GM20000 (cell line): Measurements from ENCODE around the gene PRKAR1B.

ENCODE experiments used
- DNase-seq: peaks from one replicate; pipeline ENCODE4 v3.0.0; 2012; ENCODE audit warnings: low spot score
- TF ChIP-seq, protein P1 (sequence below): IDR thresholded peaks from 2 replicates; pipeline ENCODE4 v1.5.1; 2012; ENCODE audit warnings: mild to moderate bottlenecking, control low read depth; ENCODE audit errors: extremely low read depth, missing control alignments

Gene PRKAR1B

DNA sequence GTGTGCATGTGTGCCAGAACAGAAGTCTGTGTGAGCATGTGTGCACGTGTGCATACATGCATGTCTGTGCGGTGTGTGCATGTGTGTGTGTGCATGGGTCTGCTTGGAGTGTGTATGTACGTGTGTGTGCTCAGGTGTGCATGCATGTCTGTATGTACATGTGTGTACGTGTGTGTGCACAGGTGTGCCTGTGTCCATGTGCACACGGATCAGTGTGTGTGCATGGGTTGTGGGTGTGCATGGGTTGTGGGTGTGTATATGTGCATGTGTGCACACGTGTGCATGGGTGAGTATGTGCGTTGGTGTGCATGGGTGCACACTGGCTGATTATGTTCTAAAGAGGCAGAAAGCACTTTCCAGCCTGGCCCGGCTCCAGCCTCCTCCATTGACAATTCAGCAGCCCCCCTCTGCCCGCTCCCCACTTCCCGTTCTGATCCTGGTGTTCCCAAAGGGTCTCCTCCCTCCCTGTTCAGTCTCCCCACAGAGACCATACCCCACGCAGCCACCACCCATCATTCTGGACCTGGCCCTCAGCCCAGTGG lies 163.4 kb downstream of the PRKAR1B start:
- TF ChIP-seq, protein P1, sequence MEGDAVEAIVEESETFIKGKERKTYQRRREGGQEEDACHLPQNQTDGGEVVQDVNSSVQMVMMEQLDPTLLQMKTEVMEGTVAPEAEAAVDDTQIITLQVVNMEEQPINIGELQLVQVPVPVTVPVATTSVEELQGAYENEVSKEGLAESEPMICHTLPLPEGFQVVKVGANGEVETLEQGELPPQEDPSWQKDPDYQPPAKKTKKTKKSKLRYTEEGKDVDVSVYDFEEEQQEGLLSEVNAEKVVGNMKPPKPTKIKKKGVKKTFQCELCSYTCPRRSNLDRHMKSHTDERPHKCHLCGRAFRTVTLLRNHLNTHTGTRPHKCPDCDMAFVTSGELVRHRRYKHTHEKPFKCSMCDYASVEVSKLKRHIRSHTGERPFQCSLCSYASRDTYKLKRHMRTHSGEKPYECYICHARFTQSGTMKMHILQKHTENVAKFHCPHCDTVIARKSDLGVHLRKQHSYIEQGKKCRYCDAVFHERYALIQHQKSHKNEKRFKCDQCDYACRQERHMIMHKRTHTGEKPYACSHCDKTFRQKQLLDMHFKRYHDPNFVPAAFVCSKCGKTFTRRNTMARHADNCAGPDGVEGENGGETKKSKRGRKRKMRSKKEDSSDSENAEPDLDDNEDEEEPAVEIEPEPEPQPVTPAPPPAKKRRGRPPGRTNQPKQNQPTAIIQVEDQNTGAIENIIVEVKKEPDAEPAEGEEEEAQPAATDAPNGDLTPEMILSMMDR, result no peak
- no peak for DNase-seq

GRCh38 chr7:562789-563628 lies 164.1 kb downstream of the PRKAR1B start:
- no peak for DNase-seq
- TF ChIP-seq, protein P1, result no peak

DNA sequence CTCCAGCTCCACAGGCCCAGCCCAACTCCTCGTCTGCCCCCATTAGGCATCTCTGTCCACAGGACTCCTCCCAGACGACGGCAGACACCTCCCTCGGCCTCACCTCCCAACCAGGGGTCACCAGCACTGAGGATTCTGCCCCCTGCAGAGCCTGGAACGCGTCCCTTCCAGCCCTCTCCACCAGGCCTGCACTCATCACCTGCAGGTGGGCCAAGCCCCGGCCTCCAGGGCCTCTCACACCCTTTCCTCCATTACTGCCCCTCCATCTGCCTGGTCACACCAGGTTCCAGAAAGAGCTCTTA lies 164.8 kb downstream of the PRKAR1B start:
- no peak for DNase-seq
- TF ChIP-seq, protein P1, result no peak

DNA sequence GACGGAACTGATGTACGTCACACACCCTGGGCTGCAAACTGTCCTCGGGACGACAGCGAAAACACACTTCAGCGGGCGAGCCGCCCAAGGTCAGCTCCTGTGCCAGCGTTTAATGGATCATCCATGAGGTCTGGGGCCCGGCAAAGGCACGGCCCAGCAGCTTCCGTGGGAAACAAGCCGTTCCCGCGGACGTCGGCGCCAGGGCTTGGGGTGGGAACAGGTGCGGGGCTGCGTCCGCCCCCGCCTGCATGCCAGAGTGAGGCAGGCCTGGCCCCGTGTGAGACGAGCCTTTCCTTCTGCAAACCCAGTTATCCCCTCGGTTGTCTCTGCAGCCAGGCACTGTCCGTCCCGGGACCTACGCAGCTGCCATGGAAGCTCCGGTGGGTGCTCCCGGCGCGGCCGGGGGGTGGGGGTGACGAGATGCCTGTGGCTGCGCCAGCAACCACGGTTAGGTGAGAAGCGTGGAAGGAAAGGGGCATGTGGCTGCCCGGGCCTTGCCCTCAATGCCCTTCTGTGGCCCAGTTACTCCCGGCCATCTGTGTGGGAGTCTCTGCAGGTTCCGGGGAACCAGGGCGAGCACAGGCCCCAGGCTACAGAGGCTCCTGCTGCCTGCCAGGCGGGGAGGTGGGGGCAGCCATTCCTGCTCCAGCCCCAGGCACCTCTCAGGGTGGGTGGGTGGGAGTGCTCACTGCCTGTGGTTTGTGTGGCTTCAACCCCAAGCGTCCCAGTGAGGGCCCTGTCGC lies 165.3 kb downstream of the PRKAR1B start:
- DNase-seq, result no peak
- TF ChIP-seq, protein P1, result no peak

GRCh38 chr7:560966-561630 lies 166.0 kb downstream of the PRKAR1B start:
- DNase-seq, result no peak
- TF ChIP-seq, protein P1, result no peak

DNA sequence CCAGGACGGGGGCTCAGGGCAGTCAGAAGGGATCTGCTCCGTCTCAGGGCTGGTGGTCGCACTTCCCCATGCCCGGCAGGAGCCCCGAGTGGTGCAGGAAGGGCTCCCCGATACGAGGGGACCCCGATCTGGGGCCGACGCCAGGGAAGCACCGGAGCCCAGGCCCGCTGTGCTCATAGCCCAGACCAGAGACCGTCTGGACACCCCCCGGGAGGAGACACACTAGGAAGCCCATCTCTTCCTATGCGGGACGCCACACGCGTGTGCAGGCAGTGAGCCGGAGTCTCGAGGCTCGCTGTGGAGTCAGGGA lies 167.7 kb downstream of the PRKAR1B start:
- TF ChIP-seq, protein P1, result no peak

GRCh38 chr7:557558-557881 lies 169.6 kb downstream of the PRKAR1B start:
- DNase-seq, result no peak
- TF ChIP-seq, protein P1, result no peak

More for the DNA sequence above, 167.7 kb downstream of the PRKAR1B start:
- DNase-seq, result no peak
